Left ventricle myocardium inferior (tissue), 1 donor: ENCODE data around the gene RNF11. TPM values are rescaled to one million over a fixed set of nuclear protein-coding genes. Genes with fewer than 3 reads are reported as not detected.
"Not testable (repeated sequence)": the region's sequence is repeated elsewhere in the genome, so short reads cannot be mapped to it uniquely, and the experiment has no call there.

Source experiments
- DNase-seq: peaks from one replicate; pipeline ENCODE4 v3.0.0-alpha.2; 2020
- H3K27ac ChIP-seq: fragments of 200-600 bp; replicated peaks from 2 replicates; pipeline ENCODE4 v1.8.0; 2021
- H3K27me3 ChIP-seq: fragments of 200-600 bp; 2 replicates; pipeline ENCODE4 v1.8.0; 2021; ENCODE audit warnings: low read depth
- H3K36me3 ChIP-seq: fragments of 200-600 bp; 2 replicates; pipeline ENCODE4 v1.8.0; 2021
- H3K4me1 ChIP-seq: fragments of 200-600 bp; 2 replicates; pipeline ENCODE4 v1.8.0; 2021
- H3K4me3 ChIP-seq: fragments of 200-600 bp; 2 replicates; pipeline ENCODE4 v1.8.0; 2021; ENCODE audit warnings: mild to moderate bottlenecking, moderate library complexity
- H3K9me3 ChIP-seq: fragments of 200-600 bp; replicated peaks from 2 replicates; pipeline ENCODE4 v1.8.0; 2021
- intact Hi-C: fragments of 100-400 bp; cut with micrococcal nuclease; formaldehyde crosslinking; loops from one replicate; pipeline ENCODE4 v1.11.0; 2022
- total RNA-seq: library from RNA; stranded (reverse); fragmentation: NEBNext Ultra II Directional; extraction: Animal tissue kit (Norgen Biotek cat#: 25700); gene quantifications from one replicate; pipeline ENCODE4 v1.2.1, GENCODE V29; 2021
- TF ChIP-seq, protein P1 (sequence below): fragments of 200-600 bp; IDR thresholded peaks from 2 replicates; pipeline ENCODE4 v1.8.0; 2021; ENCODE audit warnings: antibody characterized with exemption, mild to moderate bottlenecking, borderline replicate concordance
- donor health status: DM: no; HTN: yes; CAD: no; lungs with severe emphysema.

Gene RNF11
- total RNA-seq, 1 donor from 2014 or later, result 116 TPM

DNA sequence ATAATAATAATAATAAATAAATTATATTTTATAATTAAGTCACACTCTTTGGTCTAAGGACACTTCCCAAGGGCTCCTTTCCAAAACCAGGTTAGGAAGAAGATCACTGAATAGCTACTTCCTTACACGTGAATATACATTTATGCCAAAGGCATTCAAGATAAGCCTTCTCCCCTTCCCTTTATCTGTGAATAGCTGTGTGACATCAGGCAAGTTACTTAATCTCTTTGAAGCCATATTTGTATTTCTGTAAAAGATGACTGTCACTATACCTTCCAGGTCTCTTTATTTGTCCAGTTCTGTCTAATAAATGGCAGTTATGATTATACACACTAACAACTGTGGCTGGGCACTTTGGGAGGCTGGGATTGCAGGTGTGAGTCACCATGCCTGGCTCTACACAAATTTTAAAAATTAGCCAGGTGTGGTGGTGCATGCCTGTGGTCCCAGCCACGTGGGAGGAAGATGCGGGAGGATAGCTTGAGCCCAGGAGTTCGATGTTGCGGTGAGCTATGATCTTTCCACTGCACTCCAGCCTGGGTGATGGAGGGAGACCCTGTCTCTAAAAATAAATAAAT, 5.5 kb upstream of the RNF11 start:
- Histone ChIP-seq H3K27ac (no peak overlapping the region), H3K4me3 (no peak overlapping the region), H3K36me3 (no peaks in the 10 kb centered on the region), H3K9me3 (no peaks in the 10 kb centered on the region), H3K27me3 (no peaks in the 10 kb centered on the region), H3K4me1 (peaks cover 9% of the 10 kb centered on the region)
- no peak for DNase-seq
- TF ChIP-seq, protein P1, sequence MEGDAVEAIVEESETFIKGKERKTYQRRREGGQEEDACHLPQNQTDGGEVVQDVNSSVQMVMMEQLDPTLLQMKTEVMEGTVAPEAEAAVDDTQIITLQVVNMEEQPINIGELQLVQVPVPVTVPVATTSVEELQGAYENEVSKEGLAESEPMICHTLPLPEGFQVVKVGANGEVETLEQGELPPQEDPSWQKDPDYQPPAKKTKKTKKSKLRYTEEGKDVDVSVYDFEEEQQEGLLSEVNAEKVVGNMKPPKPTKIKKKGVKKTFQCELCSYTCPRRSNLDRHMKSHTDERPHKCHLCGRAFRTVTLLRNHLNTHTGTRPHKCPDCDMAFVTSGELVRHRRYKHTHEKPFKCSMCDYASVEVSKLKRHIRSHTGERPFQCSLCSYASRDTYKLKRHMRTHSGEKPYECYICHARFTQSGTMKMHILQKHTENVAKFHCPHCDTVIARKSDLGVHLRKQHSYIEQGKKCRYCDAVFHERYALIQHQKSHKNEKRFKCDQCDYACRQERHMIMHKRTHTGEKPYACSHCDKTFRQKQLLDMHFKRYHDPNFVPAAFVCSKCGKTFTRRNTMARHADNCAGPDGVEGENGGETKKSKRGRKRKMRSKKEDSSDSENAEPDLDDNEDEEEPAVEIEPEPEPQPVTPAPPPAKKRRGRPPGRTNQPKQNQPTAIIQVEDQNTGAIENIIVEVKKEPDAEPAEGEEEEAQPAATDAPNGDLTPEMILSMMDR, result no peak
- intact Hi-C loops, result no loop called here

DNA sequence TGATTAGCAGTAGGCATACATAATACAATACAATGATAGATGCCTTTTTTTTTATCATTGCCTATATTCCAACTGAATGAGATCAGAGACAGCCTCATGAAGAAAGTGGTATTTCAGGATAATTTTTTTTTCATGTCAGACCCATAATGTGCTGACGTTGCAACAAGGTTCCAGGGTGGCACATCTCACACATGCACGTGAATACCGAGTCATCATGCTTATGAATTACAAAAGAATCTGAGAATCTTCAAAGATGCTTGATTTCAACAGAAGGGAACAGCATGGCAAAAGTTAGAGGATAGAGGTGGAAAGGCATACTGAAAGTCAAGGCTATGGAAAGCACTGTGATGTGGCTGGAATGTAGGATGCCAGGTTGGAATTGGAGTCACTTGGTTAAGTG, 5.0 kb upstream of the RNF11 start:
- H3K36me3 ChIP-seq, result no peaks in the 10 kb centered on the region
- H3K27me3 ChIP-seq, result no peaks in the 10 kb centered on the region
- H3K27ac ChIP-seq, result no peak overlapping the region
- H3K4me3 ChIP-seq, result no peak overlapping the region
- TF ChIP-seq, protein P1, result no peak
- intact Hi-C loops, result no loop called here
- DNase-seq, result no peak
- no peaks in the 10 kb centered on the region for H3K9me3 ChIP-seq
- peaks cover 14% of the 10 kb centered on the region for H3K4me1 ChIP-seq

DNA sequence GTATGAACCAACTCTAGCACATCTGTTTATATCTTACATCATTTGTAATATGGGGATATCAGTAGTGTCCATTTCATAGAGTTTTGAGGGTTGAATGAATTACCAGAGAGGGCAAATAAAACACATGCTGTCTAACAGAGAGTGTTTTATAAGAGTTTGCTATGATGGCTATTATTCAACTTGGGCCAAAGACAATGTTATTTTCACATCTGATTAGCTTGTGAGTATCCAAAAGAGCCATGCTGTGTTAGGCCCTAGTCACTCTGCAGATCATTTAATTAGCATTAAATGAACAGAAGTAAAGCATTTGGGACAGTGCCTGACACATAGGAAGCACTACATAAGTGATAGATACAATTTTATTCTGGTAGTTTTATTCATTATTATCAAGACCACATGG, 4.2 kb upstream of the RNF11 start:
- Histone ChIP-seq H3K9me3 (no peaks in the 10 kb centered on the region), H3K4me3 (no peak overlapping the region), H3K4me1 (peaks cover 22% of the 10 kb centered on the region), H3K36me3 (no peaks in the 10 kb centered on the region), H3K27me3 (no peaks in the 10 kb centered on the region), H3K27ac (no peak overlapping the region)
- DNase-seq, result no peak
- intact Hi-C loops, result no loop called here
- TF ChIP-seq, protein P1, result no peak

DNA sequence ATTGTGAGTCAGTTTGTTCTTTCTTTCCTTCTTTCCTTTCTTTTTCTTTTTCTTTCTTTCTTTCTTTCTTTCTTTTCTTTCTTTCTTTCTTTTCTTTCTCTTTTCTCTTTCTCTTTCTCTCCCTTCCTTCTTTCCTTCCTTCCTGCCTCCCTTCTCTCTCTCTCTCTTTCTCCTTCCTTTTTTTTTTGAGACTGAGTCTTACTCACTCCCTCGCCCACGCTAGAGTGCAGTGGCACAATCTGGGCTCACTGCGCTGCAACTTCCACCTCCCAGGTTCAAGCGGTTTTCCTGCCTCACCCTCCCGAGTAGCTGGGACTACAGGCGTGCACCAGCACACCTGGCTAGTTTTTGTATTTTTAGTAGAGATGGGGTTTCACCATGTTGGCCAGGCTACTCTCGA, 1.8 kb upstream of the RNF11 start:
- H3K36me3 ChIP-seq, H3K9me3 ChIP-seq, H3K4me3 ChIP-seq, H3K27me3 ChIP-seq, intact Hi-C loops, DNase-seq, H3K27ac ChIP-seq: not testable (repeated sequence)
- H3K4me1 ChIP-seq, result peaks cover 44% of the 10 kb centered on the region

DNA sequence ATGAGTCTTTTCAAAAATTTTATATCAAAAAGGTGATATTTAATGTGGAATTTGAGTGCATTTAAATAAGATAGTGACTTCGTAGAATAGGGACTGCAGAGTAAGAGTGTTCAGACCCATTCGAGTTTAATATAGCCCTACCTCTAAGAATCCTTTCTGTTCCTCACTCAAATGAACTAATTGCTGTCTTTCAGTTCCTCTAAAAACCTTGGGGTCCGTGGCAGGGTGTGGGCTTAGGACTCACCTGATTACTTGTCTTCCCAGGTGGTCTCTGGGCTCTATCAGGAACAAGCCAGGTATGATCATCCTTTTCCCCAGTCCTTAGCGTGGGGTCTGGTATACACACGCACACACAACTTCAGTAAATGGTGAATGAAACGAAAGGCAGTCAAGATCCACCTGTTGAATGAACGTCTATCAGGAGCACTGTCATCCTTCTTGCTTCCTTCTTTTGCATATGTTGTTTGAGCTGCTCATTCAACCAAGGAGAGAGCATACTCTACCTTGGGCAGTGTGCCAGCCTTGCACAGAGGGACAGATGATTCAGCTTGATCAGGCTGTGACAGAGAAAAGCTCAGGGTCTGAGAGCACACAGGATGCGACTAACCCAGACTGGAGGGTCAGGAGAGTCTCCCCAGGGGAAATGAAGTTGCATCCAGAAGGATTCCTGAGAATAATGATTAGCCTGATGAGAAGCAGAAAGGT, 1.2 kb upstream of the RNF11 start:
- Histone ChIP-seq H3K4me1 (peaks cover 50% of the 10 kb centered on the region), H3K4me3 (peak overlapping the region; percentile 98), H3K36me3 (no peaks in the 10 kb centered on the region), H3K27me3 (no peaks in the 10 kb centered on the region), H3K27ac (peak overlapping the region; percentile 95), H3K9me3 (no peaks in the 10 kb centered on the region)
- TF ChIP-seq, protein P1, result no peak
- DNase-seq, result peak; percentile 44
- intact Hi-C loops, result no loop called here

DNA sequence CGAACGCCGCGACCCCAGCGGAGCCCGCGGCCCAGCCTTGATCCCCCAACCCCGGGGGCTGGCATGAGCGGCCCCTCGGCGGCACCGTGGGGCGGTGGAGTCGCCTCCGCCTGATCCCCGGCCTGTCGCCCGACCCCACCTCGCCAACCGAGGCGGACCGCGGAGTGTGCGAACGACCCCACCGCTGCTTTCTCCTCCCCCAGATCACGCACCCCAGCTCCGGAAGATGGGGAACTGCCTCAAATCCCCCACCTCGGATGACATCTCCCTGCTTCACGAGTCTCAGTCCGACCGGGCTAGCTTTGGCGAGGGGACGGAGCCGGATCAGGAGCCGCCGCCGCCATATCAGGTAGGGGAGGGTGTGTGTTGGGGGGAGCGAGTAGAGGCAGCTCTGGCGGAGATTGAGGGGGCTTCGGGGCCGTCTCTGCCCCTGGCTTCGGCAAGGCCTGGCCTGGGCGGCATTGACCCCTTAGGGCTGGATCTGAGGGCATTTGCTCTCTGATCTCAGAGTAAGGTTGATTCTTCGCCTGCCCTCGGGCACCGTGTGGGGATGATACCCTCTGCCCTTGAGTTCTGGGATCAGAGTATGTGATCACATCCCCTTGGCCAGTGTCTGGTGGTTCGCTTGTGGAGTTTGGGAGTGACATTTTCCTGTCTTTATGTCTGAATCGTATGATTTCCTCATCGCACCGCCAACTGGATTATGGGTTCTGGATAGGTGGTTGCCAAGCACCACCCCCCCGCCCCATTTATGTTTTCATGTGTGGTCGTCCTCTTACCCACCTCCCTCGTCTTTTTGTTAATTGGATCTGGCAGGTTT, 668 bp downstream of the RNF11 start:
- TF ChIP-seq, protein P1, result no peak
- no peaks in the 10 kb centered on the region for H3K9me3 ChIP-seq
- peaks cover 69% of the 10 kb centered on the region for H3K4me1 ChIP-seq
- intact Hi-C loops, result no loop called here
- no peaks in the 10 kb centered on the region for H3K36me3 ChIP-seq
- H3K27ac ChIP-seq, result peak overlapping the region; percentile 95
- peak; percentile 32 for DNase-seq
- no peaks in the 10 kb centered on the region for H3K27me3 ChIP-seq
- peak overlapping the region; percentile 98 for H3K4me3 ChIP-seq
